Esophagus (tissue), 2 donors: Measurements from ENCODE around the gene GIMAP8. TPM values are rescaled to one million over a fixed set of nuclear protein-coding genes. Genes with fewer than 3 reads are reported as not detected.

Source experiments
- H3K27ac ChIP-seq, 2 donors: one replicate each; pipeline ENCODE4 v1.5.1; 2013; ENCODE audit warnings: low read depth in 2 of 2, mild to moderate bottlenecking in 2 of 2, inconsistent platforms in 1 of 2, low read length in 1 of 2, moderate library complexity in 1 of 2
- H3K27me3 ChIP-seq, 2 donors: one replicate each; pipeline ENCODE4 v1.6.1; 2013; ENCODE audit warnings: low read length in 2 of 2, control low read depth in 1 of 2, mild to moderate bottlenecking in 1 of 2; ENCODE audit not compliant: insufficient read depth in 2 of 2, control insufficient read depth in 1 of 2
- H3K36me3 ChIP-seq, 2 donors: one replicate each; pipeline ENCODE4 v1.6.1; 2013; ENCODE audit warnings: low read length in 1 of 2; ENCODE audit not compliant: control insufficient read depth in 2 of 2, insufficient read depth in 2 of 2
- H3K4me1 ChIP-seq, 2 donors: one replicate each; pipeline ENCODE4 v1.6.1; 2013; ENCODE audit warnings: low read length in 1 of 2; ENCODE audit not compliant: control insufficient read depth in 2 of 2, insufficient read depth in 2 of 2
- H3K4me3 ChIP-seq, 2 donors: one replicate each; pipeline ENCODE4 v1.5.1; 2013; ENCODE audit warnings: low read length in 2 of 2, mild to moderate bottlenecking in 2 of 2, low read depth in 1 of 2, moderate library complexity in 1 of 2
- H3K9me3 ChIP-seq, 2 donors: one replicate each; pipeline ENCODE4 v1.6.1; 2013; ENCODE audit warnings: mild to moderate bottlenecking in 2 of 2, low read depth in 1 of 2, low read length in 1 of 2, moderate library complexity in 1 of 2; ENCODE audit not compliant: control insufficient read depth in 2 of 2, insufficient read depth in 1 of 2
- WGBS, 2 donors: extraction: QIAGEN DNeasy Blood & Tissue Kit; methylation state at CpG; one replicate each; pipeline ENCODE4 v1.1.7; 2013; 5-methylcytosine and 5-hydroxymethylcytosine counted together
- polyA plus RNA-seq, 2 donors: library from polyadenylated mRNA; stranded (reverse); fragments of 200-250 nt; gene quantifications; one replicate each; pipeline ENCODE4 v1.2.3, GENCODE V29; 2013
- donor health status: healthy with polysubstance abuse.
- donor health status: Bipolar disorder and iron deficiency.

Gene GIMAP8
- polyA plus RNA-seq, 2 donors = 1.8 to 1.9 TPM

DNA sequence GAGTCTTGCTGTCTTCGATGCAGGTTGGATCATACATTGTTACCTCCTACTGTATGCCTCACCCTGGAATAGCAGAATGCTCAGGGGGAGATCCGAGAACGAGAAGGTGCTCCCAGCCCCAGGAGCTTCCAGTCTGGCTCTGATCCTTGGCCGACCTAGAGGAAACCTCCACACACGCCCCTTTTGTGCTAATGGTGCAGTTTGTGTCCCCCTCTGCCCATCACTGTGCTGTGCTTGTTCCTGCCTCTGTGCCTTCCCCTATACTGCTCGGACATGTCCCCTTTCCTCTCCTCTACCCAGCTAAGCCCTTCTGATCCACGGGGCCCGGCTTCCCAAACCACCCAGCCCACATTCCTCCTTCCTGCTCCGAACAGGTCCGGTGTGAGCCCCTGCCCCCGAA lies 38.8 kb upstream of the GIMAP8 start:
- Histone ChIP-seq H3K27me3 (no peaks in the 10 kb centered on the region), H3K27ac (no peak overlapping the region), H3K4me1 (peaks cover 0 to 9% of the 10 kb centered on the region in 2 donors), H3K9me3 (no peaks in the 10 kb centered on the region), H3K4me3 (no peak overlapping the region), H3K36me3 (peaks cover 0 to 2% of the 10 kb centered on the region in 2 donors)
- WGBS, 2 donors = 77% methylated on average over 11 of the region's 11 CpGs

DNA sequence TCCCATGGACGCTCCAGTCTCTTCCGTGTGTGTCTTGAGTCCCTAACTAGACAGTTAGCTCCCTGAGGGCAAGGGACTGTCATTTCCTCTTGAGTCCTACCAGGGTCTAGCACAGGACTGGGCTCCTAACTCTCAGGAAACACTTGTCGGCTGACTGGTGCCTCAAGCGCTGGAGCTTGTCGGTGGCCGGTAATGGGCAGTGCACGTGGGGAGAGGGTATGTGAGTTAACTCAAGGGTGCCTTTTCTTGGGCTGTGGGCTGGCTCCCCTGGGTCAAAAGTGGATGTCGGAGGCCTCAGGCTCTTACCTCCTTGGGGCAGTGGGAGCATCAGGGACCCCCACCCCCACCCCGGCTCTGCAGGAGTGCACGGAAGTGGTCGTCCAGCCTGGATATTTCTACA lies 38.4 kb upstream of the GIMAP8 start:
- WGBS, 2 donors = 91 to 96% methylated on average over 11 of the region's 11 CpGs
- no peak overlapping the region for H3K4me3 ChIP-seq

DNA sequence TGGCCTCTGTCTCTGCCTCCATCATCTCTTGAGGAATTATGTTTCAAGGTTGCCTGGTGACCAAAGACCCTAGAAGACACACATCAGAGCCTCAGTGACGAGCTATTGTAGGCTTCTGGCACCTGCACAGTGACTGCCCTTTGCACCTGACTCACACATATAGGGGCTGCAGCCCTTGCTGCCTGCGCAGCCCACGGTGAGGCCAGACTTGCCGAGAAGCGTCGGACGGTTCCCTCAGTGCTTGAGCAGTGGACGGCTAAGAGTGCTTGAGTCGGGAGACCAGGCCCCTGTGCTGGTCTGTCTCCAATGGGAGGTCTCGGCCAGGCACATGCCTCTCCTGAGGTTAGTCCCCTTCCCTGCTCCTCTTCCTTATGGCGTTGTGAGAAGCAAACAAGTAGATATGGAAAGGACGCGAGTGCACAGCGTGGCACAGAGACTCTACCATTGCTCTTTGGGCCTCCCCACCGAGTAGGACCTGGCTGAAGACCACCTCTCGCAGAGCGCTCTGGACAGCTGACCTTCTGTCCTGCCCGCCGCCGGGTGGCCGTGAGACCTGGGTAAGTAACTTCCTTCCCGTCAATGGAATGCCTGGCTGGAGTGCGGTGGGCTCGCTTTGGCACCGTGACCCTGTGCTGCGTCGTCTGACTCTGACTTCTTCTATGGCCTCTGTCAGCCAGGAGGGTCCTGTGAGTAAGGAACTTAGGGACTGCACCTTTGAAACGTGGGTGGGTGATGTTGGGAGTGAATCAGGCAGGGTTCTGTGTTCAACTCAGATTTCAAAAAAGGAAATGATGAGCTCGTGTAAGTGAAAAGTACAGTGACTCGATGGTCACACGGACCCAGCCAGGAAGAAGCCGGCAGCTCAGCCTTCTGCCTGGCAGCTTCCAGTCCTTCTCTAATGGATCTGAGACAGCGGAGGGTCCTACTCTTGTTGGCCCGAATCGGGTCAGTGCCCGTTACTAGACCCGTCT lies 37.6 kb upstream of the GIMAP8 start:
- H3K9me3 ChIP-seq = no peaks in the 10 kb centered on the region
- 87% methylated on average over 37 of the region's 37 CpGs for WGBS, 2 donors
- peaks cover 0 to 2% of the 10 kb centered on the region in 2 donors for H3K36me3 ChIP-seq

More for the DNA sequence above, 38.4 kb upstream of the GIMAP8 start:
- H3K27ac ChIP-seq = no peak overlapping the region
- H3K9me3 ChIP-seq = no peaks in the 10 kb centered on the region
- peaks cover 0 to 9% of the 10 kb centered on the region in 2 donors for H3K4me1 ChIP-seq
- H3K27me3 ChIP-seq = no peaks in the 10 kb centered on the region
- H3K36me3 ChIP-seq = peaks cover 0 to 2% of the 10 kb centered on the region in 2 donors

DNA sequence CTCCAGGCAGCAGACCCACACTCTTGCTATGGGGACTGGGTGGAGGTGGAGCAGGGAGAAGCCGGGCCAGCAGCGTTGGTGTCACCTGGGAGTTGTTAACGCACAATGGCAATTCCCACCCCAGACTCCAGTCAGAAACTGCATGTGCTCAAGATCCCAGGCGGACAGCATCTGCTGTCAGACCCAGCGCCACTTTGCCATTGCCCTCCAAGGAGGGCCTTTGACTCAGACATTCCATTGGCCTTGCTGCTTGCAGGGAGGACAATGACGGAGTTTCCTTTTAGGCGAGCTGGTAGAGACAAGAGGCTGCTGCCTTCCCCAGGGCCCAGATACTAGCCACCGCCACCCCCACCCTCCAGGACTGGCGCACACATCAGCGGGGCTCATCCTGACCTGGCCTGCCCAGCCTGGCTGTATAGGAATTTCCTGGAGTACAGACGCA lies 36.8 kb upstream of the GIMAP8 start:
- Histone ChIP-seq H3K36me3 (no peaks in the 10 kb centered on the region), H3K4me1 (peaks cover 0 to 9% of the 10 kb centered on the region in 2 donors), H3K4me3 (no peak overlapping the region), H3K27ac (no peak overlapping the region), H3K27me3 (no peaks in the 10 kb centered on the region), H3K9me3 (no peaks in the 10 kb centered on the region)
- 87 to 92% methylated on average over 11 of the region's 11 CpGs for WGBS, 2 donors

More for the DNA sequence above, 37.6 kb upstream of the GIMAP8 start:
- no peak overlapping the region for H3K27ac ChIP-seq
- no peaks in the 10 kb centered on the region for H3K27me3 ChIP-seq
- H3K4me1 ChIP-seq = peaks cover 0 to 10% of the 10 kb centered on the region in 2 donors
- H3K4me3 ChIP-seq = no peak overlapping the region

DNA sequence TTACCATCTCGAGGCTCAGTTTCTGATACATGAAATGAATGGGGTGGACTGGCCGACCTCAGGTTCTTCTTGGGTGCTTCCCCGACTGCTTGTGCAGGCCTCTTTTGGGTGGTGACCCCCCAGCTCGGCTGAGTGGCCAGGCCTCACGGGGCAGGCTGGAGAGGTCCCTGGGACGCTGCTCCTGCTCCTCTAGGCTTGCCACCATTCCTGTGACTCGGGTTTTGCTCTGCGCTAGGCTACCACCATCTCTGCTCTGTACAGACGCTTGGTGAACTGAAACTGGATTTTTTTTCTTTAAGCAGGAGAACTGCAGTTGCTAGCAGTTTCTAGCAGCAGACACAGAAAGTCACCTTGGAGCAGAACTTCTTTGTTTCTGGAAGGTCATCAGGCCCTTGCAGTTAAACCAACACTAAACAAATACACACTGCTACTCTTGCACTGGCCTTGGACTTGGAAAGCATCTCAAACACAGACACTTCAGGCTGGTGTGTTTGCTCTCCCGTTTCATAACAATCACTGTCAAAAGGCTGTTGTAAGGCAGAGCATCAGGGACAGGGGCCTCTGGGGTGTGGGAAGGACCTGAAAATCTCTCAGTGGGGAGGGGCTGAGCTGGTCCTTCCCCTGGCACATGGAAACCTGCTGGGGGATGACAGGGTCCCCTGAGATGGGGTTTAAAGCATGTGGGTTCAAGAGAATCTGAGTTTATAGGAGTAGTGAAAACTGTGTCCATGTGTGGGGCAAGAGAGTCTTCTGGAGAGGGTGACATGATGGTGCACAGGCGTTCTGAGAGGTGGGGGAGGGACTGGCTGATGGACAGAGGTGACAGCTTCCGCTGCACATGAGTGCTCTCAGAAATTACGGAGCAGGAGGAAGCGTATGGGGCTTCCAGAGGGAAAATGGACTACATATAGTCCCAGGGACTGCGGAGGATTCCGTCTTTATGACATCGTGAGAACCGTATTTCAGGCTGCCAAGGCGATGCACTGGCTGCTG lies 35.0 kb upstream of the GIMAP8 start:
- H3K36me3 ChIP-seq = no peaks in the 10 kb centered on the region
- WGBS, 2 donors = 90 to 91% methylated on average over 19 of the region's 19 CpGs
- H3K27ac ChIP-seq = no peak overlapping the region
- no peaks in the 10 kb centered on the region for H3K27me3 ChIP-seq
- peaks cover 0 to 9% of the 10 kb centered on the region in 2 donors for H3K4me1 ChIP-seq
- no peaks in the 10 kb centered on the region for H3K9me3 ChIP-seq
- H3K4me3 ChIP-seq = no peak overlapping the region

DNA sequence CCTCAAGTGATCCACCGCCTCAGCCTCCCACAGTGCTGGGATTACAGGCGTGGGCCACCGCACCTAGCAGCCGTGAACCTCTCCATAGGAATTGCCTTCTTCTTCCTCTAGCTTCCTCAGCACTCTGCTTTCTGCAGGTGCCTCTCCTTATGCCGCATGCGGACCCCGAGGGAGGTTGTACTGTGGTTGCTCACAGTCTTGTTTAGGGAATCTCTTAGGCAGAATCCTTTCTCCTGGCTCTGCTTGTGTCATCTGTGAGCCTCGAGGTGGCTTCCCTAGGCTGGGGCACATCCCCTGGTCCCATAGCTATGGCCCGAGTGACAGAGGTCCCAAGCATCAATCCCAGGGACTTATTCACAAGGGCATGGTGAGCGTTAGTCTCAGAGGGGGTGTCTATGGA lies 33.2 kb upstream of the GIMAP8 start:
- H3K27ac ChIP-seq = no peak overlapping the region
- H3K27me3 ChIP-seq = no peaks in the 10 kb centered on the region
- no peaks in the 10 kb centered on the region for H3K9me3 ChIP-seq
- no peaks in the 10 kb centered on the region for H3K36me3 ChIP-seq
- no peak overlapping the region for H3K4me3 ChIP-seq
- WGBS, 2 donors = 90 to 94% methylated on average over 10 of the region's 10 CpGs
- peaks cover 0 to 3% of the 10 kb centered on the region in 2 donors for H3K4me1 ChIP-seq

DNA sequence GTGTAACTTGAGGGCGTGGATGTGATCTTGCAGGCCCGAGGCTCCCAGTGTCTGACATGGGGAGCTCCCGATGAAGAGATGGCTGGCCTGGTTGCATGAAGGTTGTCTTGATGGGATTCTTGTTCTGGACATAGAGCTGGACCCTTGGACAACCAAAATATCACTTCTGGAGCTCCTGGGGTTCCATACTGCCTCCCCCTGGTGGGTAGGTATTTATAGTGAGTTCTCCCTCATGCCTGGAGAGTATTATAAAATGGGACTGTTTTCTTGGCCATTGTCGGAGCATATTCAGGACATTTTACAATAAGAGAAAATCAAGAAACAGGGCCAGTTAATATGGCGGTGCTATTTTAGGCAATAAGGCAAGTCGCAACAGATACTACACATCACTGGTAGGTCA lies 32.6 kb upstream of the GIMAP8 start:
- Histone ChIP-seq H3K36me3 (no peaks in the 10 kb centered on the region), H3K4me3 (no peak overlapping the region), H3K4me1 (peaks cover 0 to 3% of the 10 kb centered on the region in 2 donors), H3K27ac (no peak overlapping the region), H3K9me3 (no peaks in the 10 kb centered on the region), H3K27me3 (no peaks in the 10 kb centered on the region)
- WGBS, 2 donors = 82 to 89% methylated on average over 6 of the region's 6 CpGs

DNA sequence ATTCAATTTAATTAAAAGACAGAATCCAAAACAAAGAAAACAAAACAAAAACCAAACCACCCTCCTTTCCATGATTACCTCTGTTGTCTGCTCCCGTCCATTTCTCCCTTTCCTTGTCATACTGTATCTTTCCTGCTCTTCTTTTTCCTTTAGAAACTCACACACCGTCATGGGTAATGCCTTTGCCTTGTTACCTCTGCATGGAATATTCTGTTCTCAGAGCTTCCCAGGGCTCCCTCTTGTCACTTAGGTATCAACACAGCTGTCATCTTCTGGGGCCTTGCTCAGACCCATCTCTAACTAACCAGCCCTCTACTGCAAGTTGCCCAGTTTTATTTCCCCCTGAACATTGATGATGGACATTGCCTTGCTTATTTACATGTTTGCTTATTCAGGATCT lies 30.2 kb upstream of the GIMAP8 start:
- Histone ChIP-seq H3K27ac (no peak overlapping the region), H3K4me1 (peaks cover 0 to 2% of the 10 kb centered on the region in 2 donors), H3K36me3 (no peaks in the 10 kb centered on the region), H3K4me3 (no peak overlapping the region), H3K9me3 (no peaks in the 10 kb centered on the region), H3K27me3 (no peaks in the 10 kb centered on the region)
- 69 to 76% methylated on average over 2 of the region's 2 CpGs for WGBS, 2 donors

DNA sequence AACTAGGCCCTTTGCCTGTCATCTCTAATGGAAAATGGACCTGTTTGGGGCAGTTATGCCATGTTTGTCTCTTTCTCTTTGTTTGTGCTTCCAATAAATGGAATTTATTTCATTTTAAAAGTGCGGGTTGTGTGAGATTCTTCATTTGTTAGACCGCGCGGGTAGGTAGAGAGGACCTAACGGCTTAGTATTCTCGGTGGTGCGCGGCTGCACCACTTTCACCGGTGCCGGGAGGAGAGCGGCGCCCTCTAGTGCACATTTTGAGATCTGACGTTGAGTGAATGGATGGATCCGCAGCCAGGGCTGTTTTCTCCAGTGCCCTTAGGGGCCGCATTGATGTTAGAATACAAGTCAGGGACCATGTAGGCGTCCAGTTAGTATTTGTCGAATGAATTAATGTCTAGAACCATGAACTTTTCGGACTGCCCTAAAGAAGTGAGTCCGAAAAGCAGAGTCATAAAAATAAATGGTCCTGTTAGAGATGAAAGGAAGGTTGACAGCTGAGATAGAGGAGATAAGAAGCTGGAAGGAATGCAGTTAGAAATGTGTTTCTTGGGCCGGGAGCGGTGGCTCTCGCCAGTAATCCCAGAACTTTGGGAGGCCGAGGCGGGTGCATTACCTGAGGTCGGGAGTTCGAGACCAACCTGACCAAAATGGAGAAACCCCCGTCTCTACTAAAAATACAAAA lies 29.3 kb upstream of the GIMAP8 start:
- Histone ChIP-seq H3K4me3 (no peak overlapping the region), H3K27ac (no peak overlapping the region), H3K9me3 (no peaks in the 10 kb centered on the region), H3K27me3 (no peaks in the 10 kb centered on the region), H3K4me1 (peaks cover 0 to 2% of the 10 kb centered on the region in 2 donors), H3K36me3 (no peaks in the 10 kb centered on the region)
- WGBS, 2 donors = 16 to 21% methylated on average over 27 of the region's 27 CpGs
